ENCODE data around the gene ESRRA.

- TF ChIP-seq KDM5A (IDR thresholded peaks at IDR 0.05) (no peak), CTCF (IDR thresholded peaks at IDR 0.05) (no peak)
- TF ChIP-seq, protein P1, sequence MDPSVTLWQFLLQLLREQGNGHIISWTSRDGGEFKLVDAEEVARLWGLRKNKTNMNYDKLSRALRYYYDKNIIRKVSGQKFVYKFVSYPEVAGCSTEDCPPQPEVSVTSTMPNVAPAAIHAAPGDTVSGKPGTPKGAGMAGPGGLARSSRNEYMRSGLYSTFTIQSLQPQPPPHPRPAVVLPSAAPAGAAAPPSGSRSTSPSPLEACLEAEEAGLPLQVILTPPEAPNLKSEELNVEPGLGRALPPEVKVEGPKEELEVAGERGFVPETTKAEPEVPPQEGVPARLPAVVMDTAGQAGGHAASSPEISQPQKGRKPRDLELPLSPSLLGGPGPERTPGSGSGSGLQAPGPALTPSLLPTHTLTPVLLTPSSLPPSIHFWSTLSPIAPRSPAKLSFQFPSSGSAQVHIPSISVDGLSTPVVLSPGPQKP (IDR thresholded peaks at IDR 0.05; ENCODE audit: low read depth, low read length), result no peak
These were observed 53.2 kb downstream of the ESRRA start for GRCh38 chr11:64358536-64358906.

Data from A549 (cell line).